ENCODE measurements around the gene APCDD1L. TPM values are rescaled to one million over a fixed set of nuclear protein-coding genes. Genes with fewer than 3 reads are reported as not detected.
A peak's percentile ranks its signal among the peaks of the same experiment; 100 is the strongest.
"Not testable (repeated sequence)": the region's sequence is repeated elsewhere in the genome, so short reads cannot be mapped to it uniquely, and the experiment has no call there.

APCDD1L gene
- total and polyA plus RNA-seq, 7 donors: 0.22 to 1.9 (median 0.84) TPM; not detected in 1

DNA sequence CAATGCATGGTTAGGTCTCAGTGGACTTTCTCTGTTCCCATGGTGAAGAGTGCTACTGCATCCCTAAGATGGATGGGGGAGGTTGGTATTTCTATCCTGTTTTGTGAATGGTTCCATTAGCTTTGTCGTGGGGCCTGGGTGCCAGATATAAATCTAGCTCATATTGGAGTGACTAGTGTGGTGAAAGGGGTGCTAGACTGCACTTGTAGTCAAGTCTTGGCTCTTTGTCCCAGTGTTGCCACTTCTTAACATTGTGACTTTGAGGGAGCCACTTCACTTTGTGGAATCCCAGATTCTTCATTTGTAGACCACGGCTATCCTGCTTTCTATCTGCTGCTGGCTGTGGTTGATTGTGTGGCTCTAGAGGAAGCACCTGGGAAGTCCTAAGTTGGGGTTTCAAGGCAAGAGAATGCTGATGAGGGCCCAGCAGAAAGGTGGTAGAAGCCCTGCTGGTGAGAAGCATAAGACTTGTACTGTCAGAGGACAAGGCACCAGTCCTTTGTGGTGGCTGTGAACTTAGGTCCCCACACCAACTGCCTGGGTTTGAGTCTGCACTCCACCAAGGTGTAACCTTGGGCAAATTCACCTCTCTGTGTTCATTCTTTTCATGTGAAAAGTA is 82.1 kb downstream of the APCDD1L start:
- Histone ChIP-seq H3K9me3 (no peaks in the 10 kb centered on the region), H3K36me3 (peaks cover 0 to 5% (median 0%) of the 10 kb centered on the region in 4 donors), H3K27me3 (no peaks in the 10 kb centered on the region), H3K4me1 (peaks cover 0 to 37% (median 28%) of the 10 kb centered on the region in 4 donors), H3K4me3 (no peak overlapping the region), H3K27ac (peak overlapping the region in 3 of 4 donors; percentile 36 to 55 (median 52))
- DNase-seq: no peak
- 86 to 93% methylated on average over 2 of the region's 2 CpGs for WGBS, 2 donors
- TF ChIP-seq, protein P1, sequence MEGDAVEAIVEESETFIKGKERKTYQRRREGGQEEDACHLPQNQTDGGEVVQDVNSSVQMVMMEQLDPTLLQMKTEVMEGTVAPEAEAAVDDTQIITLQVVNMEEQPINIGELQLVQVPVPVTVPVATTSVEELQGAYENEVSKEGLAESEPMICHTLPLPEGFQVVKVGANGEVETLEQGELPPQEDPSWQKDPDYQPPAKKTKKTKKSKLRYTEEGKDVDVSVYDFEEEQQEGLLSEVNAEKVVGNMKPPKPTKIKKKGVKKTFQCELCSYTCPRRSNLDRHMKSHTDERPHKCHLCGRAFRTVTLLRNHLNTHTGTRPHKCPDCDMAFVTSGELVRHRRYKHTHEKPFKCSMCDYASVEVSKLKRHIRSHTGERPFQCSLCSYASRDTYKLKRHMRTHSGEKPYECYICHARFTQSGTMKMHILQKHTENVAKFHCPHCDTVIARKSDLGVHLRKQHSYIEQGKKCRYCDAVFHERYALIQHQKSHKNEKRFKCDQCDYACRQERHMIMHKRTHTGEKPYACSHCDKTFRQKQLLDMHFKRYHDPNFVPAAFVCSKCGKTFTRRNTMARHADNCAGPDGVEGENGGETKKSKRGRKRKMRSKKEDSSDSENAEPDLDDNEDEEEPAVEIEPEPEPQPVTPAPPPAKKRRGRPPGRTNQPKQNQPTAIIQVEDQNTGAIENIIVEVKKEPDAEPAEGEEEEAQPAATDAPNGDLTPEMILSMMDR (IDR thresholded peaks at IDR 0.05): no peak
- TF ChIP-seq POLR2A (IDR thresholded peaks at IDR 0.05) (no peak), POLR2AphosphoS5 (IDR thresholded peaks at IDR 0.05) (no peak), EP300 (IDR thresholded peaks at IDR 0.05) (no peak)
- intact Hi-C loops (cut with DNase I): no loop called here

DNA sequence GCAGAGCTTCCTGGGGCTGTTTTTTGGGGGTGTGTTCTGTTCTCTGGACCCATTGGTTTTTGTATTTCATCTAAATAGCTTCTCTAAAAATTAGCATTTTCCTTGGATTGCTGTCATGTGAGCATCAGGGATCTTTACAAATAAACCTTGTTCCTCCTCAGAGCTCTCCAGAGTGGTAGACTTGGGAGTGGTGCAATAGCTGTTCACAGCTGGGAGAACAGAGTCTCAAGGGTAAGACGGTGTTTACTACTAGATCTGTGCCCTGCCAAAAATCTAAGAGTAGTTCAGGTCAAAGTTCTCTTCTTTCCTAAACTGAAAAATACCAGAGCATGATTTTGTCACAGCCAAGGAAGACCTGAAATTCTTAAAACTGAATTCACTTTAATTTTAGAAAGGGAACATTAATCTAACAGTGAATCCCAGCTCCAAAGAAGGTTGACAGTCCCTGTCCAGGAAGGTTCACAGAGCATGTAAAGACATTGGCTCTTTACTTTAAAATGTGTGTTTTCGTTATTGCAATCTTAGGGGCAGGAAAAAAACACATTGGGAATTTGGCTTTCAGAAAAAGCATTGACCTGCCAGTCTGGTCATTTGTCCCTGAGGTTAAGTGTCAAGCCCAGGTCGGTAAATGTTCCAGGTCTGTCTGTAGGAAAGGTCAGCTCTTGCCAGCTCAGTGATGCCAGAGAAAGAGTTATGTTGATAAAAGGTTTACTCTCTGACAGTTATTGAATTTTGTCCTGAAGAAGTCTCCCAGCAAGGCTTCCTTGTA is 82.8 kb downstream of the APCDD1L start:
- H3K4me1 ChIP-seq: peaks cover 0 to 37% (median 28%) of the 10 kb centered on the region in 4 donors
- no peaks in the 10 kb centered on the region for H3K9me3 ChIP-seq
- no peak overlapping the region for H3K4me3 ChIP-seq
- H3K36me3 ChIP-seq: peaks cover 0 to 5% (median 0%) of the 10 kb centered on the region in 4 donors
- TF ChIP-seq POLR2AphosphoS5 (IDR thresholded peaks at IDR 0.05): peak in 2 of 4 donors; percentile 9 to 32
- TF ChIP-seq EP300 (IDR thresholded peaks at IDR 0.05): no peak
- intact Hi-C loops (cut with DNase I): no loop called here
- DNase-seq: peak; percentile 79
- H3K27ac ChIP-seq: peak overlapping the region; percentile 14 to 55 (median 50)
- WGBS, 2 donors: 52 to 76% methylated on average over 3 of the region's 3 CpGs
- no peaks in the 10 kb centered on the region for H3K27me3 ChIP-seq

DNA sequence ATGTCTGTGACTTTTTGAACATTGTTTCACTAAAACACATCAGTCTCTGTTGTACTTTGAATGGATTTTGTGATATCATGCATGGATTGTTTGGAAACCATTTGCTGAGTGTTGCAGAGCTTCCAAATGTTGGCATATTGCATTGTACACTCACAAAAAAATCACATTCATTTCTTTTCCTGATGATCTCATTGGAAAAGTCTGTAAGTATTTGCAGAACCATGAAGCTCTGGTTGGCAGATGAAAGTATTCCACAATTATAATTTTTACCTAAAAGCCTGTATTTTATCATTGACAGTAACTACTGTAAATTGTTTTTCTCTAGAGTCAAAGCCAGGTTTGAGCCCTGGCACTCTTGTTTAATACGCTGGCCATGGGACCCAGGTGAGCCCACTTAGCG is 84.1 kb downstream of the APCDD1L start:
- Histone ChIP-seq H3K4me3 (no peak overlapping the region), H3K27ac (peak overlapping the region in 3 of 4 donors; percentile 14 to 52 (median 30)), H3K4me1 (peaks cover 0 to 37% (median 28%) of the 10 kb centered on the region in 4 donors), H3K27me3 (no peaks in the 10 kb centered on the region), H3K36me3 (no peaks in the 10 kb centered on the region), H3K9me3 (no peaks in the 10 kb centered on the region)
- intact Hi-C loops (cut with DNase I): no loop called here
- DNase-seq: no peak
- TF ChIP-seq EP300 (IDR thresholded peaks at IDR 0.05) (no peak), POLR2A (IDR thresholded peaks at IDR 0.05) (no peak), POLR2AphosphoS5 (IDR thresholded peaks at IDR 0.05) (no peak)
- TF ChIP-seq, protein P1 (IDR thresholded peaks at IDR 0.05): no peak
- WGBS, 2 donors: 93 to 97% methylated on average over 2 of the region's 2 CpGs

DNA sequence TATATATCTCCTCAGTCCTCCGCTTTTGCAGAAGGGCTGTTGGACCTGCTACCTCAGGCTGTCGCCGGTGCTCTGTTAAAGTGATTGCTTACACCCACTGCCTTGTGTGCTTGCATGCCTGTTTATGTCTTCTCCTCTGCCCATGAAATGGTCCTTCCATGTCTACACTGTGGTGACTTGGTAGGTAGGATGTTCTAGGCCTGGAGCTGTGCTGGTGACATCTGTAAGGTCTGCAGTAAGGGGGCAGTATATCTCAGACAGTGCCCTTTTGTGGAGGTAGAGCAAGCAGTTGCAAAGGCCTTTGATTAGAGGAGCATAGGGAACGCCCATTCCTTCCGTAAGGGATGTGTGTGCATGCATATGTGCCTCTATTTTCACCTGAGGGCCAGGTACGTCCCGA is 85.9 kb downstream of the APCDD1L start:
- intact Hi-C loops (cut with DNase I): no loop called here
- Histone ChIP-seq H3K4me3 (no peak overlapping the region), H3K27me3 (no peaks in the 10 kb centered on the region), H3K9me3 (no peaks in the 10 kb centered on the region), H3K27ac (no peak overlapping the region), H3K36me3 (no peaks in the 10 kb centered on the region), H3K4me1 (peaks cover 0 to 45% (median 28%) of the 10 kb centered on the region in 4 donors)
- no peak for DNase-seq
- WGBS, 2 donors: 86 to 91% methylated on average over 7 of the region's 7 CpGs
- TF ChIP-seq, protein P1 (IDR thresholded peaks at IDR 0.05): no peak
- TF ChIP-seq EP300 (IDR thresholded peaks at IDR 0.05) (no peak), POLR2A (IDR thresholded peaks at IDR 0.05) (no peak), POLR2AphosphoS5 (IDR thresholded peaks at IDR 0.05) (no peak)

DNA sequence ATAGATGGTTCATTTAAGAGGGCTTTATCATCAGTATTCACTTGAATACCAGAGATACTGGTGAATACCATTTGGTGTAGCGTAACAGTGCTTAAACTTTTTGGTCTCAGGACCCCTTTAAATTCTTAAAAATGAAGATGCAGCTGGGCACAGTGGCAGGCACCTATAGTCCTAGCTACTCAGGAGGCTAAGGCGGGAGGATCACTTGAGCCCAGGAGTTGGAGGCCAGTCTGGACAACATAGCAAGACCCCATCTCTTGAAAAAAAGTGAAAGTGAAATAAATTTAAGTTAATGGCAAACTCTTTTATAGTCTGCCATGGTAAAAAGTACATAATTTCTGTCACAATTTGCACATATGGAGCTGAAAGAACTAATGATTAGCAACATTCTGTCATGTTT is 86.8 kb downstream of the APCDD1L start:
- Histone ChIP-seq H3K4me3 (no peak overlapping the region), H3K27ac (no peak overlapping the region), H3K4me1 (peaks cover 0 to 35% (median 23%) of the 10 kb centered on the region in 4 donors), H3K9me3 (no peaks in the 10 kb centered on the region), H3K36me3 (no peaks in the 10 kb centered on the region), H3K27me3 (no peaks in the 10 kb centered on the region)
- TF ChIP-seq, protein P1 (IDR thresholded peaks at IDR 0.05): no peak
- TF ChIP-seq POLR2AphosphoS5 (IDR thresholded peaks at IDR 0.05) (no peak), POLR2A (IDR thresholded peaks at IDR 0.05) (no peak), EP300 (IDR thresholded peaks at IDR 0.05) (no peak)
- 97 to 99% methylated on average over 2 of the region's 2 CpGs for WGBS, 2 donors
- DNase-seq: no peak
- intact Hi-C loops (cut with DNase I): no loop called here

DNA sequence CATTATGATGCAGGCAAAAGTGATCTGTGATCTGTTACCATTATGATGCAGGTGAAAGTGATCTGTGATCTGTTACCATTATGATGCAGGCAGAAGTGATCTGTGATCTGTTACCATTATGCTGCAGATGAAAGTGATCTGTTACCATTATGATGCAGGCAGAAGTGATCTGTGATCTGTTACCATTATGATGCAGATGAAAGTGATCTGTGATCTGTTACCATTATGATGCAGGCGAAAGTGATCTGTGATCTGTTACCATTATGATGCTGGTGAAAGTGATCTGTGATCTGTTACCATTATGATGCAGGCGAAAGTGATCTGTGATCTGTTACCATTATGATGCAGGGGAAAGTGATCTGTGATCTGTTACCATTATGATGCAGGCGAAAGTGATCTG is 87.6 kb downstream of the APCDD1L start:
- DNase-seq; H3K27me3 ChIP-seq; intact Hi-C loops (cut with DNase I); H3K9me3 ChIP-seq; H3K27ac ChIP-seq; H3K4me3 ChIP-seq; H3K36me3 ChIP-seq: not testable (repeated sequence)
- WGBS, 2 donors: 96 to 98% methylated on average over 3 of the region's 3 CpGs
- H3K4me1 ChIP-seq: peaks cover 0 to 27% (median 15%) of the 10 kb centered on the region in 4 donors

Data from sigmoid colon (tissue), 7 donors.